Measurements from ENCODE around the gene ADCK2. TPM values are rescaled to one million over a fixed set of nuclear protein-coding genes. Genes with fewer than 3 reads are reported as not detected.

ADCK2 gene
- total RNA-seq, 1 experiment from 2014 or later = 7.5 TPM

DNA sequence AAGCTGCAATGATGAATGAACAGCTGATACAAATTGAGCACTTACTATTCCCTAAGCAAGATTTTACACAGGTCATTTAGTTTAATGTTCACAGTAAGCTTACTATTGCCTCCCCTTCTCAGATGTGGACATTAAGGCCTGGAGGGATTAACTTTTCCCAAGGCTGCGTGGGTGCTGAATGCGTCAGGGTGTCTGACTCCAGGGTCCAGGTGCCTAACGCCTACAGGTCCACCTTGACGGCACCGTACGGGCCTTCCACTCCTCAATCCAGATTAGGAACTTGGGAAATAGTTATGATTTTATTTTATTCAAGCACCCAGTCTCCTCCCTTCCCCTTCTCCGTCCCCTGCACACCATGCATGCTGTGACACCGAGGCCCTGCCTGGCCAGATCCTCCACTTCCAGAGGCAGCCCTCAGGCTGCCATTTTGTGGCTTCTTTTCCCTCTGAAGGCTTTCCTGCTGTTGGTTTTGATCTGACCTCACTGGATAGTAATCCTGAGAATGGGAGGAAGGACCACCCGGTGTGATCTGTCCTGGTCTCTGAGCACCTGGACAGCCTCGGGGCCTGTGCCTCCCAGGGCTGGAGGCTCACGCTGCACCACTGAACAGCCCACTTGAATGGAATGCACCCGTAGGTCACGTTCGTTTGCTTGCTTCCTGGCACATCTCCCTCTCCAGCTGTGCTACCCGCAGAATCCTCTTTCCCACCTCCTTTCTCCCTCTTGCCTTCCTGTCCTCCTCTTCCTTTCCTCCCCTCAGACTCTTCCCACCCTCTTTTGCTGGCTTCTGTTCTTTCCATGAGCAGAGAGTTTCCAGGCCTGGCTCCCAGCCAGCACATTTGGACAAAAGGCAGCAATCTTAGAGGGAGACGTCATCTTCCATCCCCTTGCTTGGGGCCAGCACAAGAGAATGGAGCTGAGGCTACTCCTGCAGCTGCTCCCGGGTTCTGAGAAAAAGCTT is 46.6 kb upstream of the ADCK2 start:
- no peaks in the 10 kb centered on the region for H3K4me1 ChIP-seq (ENCODE audit: insufficient read depth, low read length, poor library complexity, severe bottlenecking)
- H3K36me3 ChIP-seq (ENCODE audit: insufficient read depth, low read length, poor library complexity, severe bottlenecking) = no peaks in the 10 kb centered on the region
- peak; percentile 70 for DNase-seq (ENCODE audit: low spot score)
- H3K4me3 ChIP-seq (ENCODE audit: low read depth, low read length, poor library complexity, severe bottlenecking) = no peak overlapping the region
- no peaks in the 10 kb centered on the region for H3K9me3 ChIP-seq (ENCODE audit: low read depth, low read length, poor library complexity, severe bottlenecking)
- POLR2A ChIA-PET (ENCODE audit: low non-redundant PET) = no interaction called here
- no peak overlapping the region for H3K27ac ChIP-seq (ENCODE audit: low read depth, low read length, poor library complexity, severe bottlenecking)
- intact Hi-C loops (cut with micrococcal nuclease; ENCODE audit: unreplicated experiment) = no loop called here
- CTCF ChIA-PET = no interaction called here
- no peak for TF ChIP-seq EZH2 (IDR thresholded peaks at IDR 0.05; ENCODE audit: borderline replicate concordance, low read depth, low read length, poor library complexity, severe bottlenecking)
- TF ChIP-seq, protein P1, sequence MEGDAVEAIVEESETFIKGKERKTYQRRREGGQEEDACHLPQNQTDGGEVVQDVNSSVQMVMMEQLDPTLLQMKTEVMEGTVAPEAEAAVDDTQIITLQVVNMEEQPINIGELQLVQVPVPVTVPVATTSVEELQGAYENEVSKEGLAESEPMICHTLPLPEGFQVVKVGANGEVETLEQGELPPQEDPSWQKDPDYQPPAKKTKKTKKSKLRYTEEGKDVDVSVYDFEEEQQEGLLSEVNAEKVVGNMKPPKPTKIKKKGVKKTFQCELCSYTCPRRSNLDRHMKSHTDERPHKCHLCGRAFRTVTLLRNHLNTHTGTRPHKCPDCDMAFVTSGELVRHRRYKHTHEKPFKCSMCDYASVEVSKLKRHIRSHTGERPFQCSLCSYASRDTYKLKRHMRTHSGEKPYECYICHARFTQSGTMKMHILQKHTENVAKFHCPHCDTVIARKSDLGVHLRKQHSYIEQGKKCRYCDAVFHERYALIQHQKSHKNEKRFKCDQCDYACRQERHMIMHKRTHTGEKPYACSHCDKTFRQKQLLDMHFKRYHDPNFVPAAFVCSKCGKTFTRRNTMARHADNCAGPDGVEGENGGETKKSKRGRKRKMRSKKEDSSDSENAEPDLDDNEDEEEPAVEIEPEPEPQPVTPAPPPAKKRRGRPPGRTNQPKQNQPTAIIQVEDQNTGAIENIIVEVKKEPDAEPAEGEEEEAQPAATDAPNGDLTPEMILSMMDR (conservative IDR thresholded peaks at IDR 0.05; ENCODE audit: low read depth, low read length) = no peak
- H3K27me3 ChIP-seq (replicated peaks; ENCODE audit: insufficient read depth, low read depth, low read length, poor library complexity) = no peaks in the 10 kb centered on the region
- no TSS peak for BruUV-seq (replicated peaks)

DNA sequence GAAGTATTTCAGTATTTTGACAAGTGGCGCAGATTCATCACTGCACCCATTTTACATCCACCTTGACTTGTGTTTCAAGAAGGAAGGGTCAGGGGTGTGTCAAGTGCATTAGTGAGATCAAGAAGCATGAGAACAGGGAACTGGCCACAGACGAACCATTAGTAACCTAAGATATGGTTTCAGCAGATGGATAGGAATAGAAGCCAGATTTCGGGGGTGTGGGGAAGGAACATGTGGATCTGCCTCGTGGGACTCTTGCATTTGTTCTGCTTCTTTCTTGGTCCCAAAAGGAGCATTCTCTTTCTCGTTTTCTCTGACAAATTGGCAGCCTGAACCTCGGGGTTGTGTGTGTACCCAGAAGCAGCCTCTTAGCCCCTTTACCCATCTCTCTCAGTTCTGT is 41.7 kb upstream of the ADCK2 start:
- Histone ChIP-seq H3K27me3 (replicated peaks; ENCODE audit: insufficient read depth, low read depth, low read length, poor library complexity) (no peaks in the 10 kb centered on the region), H3K9me3 (ENCODE audit: low read depth, low read length, poor library complexity, severe bottlenecking) (no peaks in the 10 kb centered on the region), H3K4me3 (ENCODE audit: low read depth, low read length, poor library complexity, severe bottlenecking) (no peak overlapping the region), H3K36me3 (ENCODE audit: insufficient read depth, low read length, poor library complexity, severe bottlenecking) (no peaks in the 10 kb centered on the region), H3K4me1 (ENCODE audit: insufficient read depth, low read length, poor library complexity, severe bottlenecking) (no peaks in the 10 kb centered on the region), H3K27ac (ENCODE audit: low read depth, low read length, poor library complexity, severe bottlenecking) (no peak overlapping the region)
- no TSS peak for BruUV-seq (replicated peaks)
- no peak for DNase-seq (ENCODE audit: low spot score)
- TF ChIP-seq EZH2 (IDR thresholded peaks at IDR 0.05; ENCODE audit: borderline replicate concordance, low read depth, low read length, poor library complexity, severe bottlenecking) = no peak
- TF ChIP-seq, protein P1 (conservative IDR thresholded peaks at IDR 0.05; ENCODE audit: low read depth, low read length) = no peak
- CTCF ChIA-PET = no interaction called here
- POLR2A ChIA-PET (ENCODE audit: low non-redundant PET) = no interaction called here
- intact Hi-C loops (cut with micrococcal nuclease; ENCODE audit: unreplicated experiment) = no loop called here

DNA sequence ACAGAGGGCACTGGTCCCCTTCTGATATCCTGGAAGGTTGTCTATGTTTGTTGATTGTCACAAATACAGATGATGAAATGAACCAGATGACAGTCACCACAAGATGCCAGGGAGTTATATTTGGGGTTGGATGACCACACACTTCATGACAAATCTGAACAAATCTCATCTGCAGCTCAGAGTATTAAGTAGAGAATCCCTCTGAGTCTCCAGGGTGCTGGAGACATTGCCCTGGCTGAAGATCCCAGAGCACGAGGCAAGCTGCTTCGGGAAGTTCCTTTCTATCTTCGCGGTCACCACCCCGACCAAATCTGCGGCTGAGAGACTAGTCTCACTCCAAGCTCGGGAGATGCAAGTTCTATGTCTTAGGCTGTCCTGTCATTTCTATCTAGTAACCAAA is 41.1 kb upstream of the ADCK2 start:
- no peak for TF ChIP-seq EZH2 (IDR thresholded peaks at IDR 0.05; ENCODE audit: borderline replicate concordance, low read depth, low read length, poor library complexity, severe bottlenecking)
- TF ChIP-seq, protein P1 (conservative IDR thresholded peaks at IDR 0.05; ENCODE audit: low read depth, low read length) = no peak
- ChIA-PET POLR2A (ENCODE audit: low non-redundant PET) (no interaction called here), CTCF (no interaction called here)
- no peaks in the 10 kb centered on the region for H3K36me3 ChIP-seq (ENCODE audit: insufficient read depth, low read length, poor library complexity, severe bottlenecking)
- H3K27ac ChIP-seq (ENCODE audit: low read depth, low read length, poor library complexity, severe bottlenecking) = no peak overlapping the region
- no peak for DNase-seq (ENCODE audit: low spot score)
- no peaks in the 10 kb centered on the region for H3K27me3 ChIP-seq (replicated peaks; ENCODE audit: insufficient read depth, low read depth, low read length, poor library complexity)
- no peak overlapping the region for H3K4me3 ChIP-seq (ENCODE audit: low read depth, low read length, poor library complexity, severe bottlenecking)
- BruUV-seq (replicated peaks) = no TSS peak
- H3K4me1 ChIP-seq (ENCODE audit: insufficient read depth, low read length, poor library complexity, severe bottlenecking) = no peaks in the 10 kb centered on the region
- H3K9me3 ChIP-seq (ENCODE audit: low read depth, low read length, poor library complexity, severe bottlenecking) = no peaks in the 10 kb centered on the region
- intact Hi-C loops (cut with micrococcal nuclease; ENCODE audit: unreplicated experiment) = no loop called here

Measured in A673 (cell line).